Right lobe of liver (tissue), 6 donors: ENCODE results near the gene TMEM201. TPM values are rescaled to one million over a fixed set of nuclear protein-coding genes. Genes with fewer than 3 reads are reported as not detected.

Experiments used
- ATAC-seq, 4 donors: fragments of 200-7000 bp; cut with Tn5 transposase; one replicate each; pipeline ENCODE4 v1.9.1; 2020; ENCODE audit warnings: mild to moderate bottlenecking in 4 of 4, moderate library complexity in 4 of 4
- DNase-seq, 3 donors: peaks; one replicate each; pipeline ENCODE4 v3.0.0-alpha.2; 2020
- H3K27ac ChIP-seq, 3 donors: fragments of 200-600 bp; one replicate each; pipeline ENCODE4 v1.8.0; 2022
- H3K27me3 ChIP-seq, 2 donors: fragments of 200-600 bp; one replicate each; pipeline ENCODE4 v1.8.0; 2022
- H3K36me3 ChIP-seq, 4 donors: fragments of 200-600 bp; sonication (generic) in 1 of 4; one replicate each; pipeline versions ENCODE4 v1.5.1 to v1.8.0; 2017 to 2022; ENCODE audit warnings: control low read depth in 1 of 4
- H3K4me1 ChIP-seq, 4 donors: fragments of 200-600 bp; sonication (generic) in 1 of 4; one replicate each; pipeline versions ENCODE4 v1.5.1 to v1.8.0; 2017 to 2022; ENCODE audit warnings: control low read depth in 1 of 4
- H3K4me3 ChIP-seq, 3 donors: fragments of 200-600 bp; one replicate each; pipeline ENCODE4 v1.8.0; 2022
- H3K9me3 ChIP-seq, 4 donors: fragments of 200-600 bp; sonication (generic) in 1 of 4; one replicate each; pipeline versions ENCODE4 v1.5.1 to v1.8.0; 2017 to 2022; ENCODE audit warnings: control low read depth in 1 of 4
- CTCF ChIP-seq, 4 donors: fragments of 200-600 bp in 3 of 4; fragments of 450-650 bp in 1 of 4; IDR thresholded peaks; one replicate each; pipeline versions ENCODE4 v1.5.1 to v1.8.0; 2016 to 2022; ENCODE audit warnings: antibody characterized with exemption in 4 of 4, mild to moderate bottlenecking in 2 of 4
- POLR2A ChIP-seq: fragments of 450-650 bp; IDR thresholded peaks from one replicate; pipeline ENCODE4 v1.6.1; 2017; ENCODE audit warnings: antibody characterized with exemption, mild to moderate bottlenecking
- WGBS: methylation state at CpG from one replicate; pipeline ENCODE4 v1.1.6; 2018; ENCODE audit warnings: low coverage, low lambda C conversion rate; ENCODE audit not compliant: insufficient coverage; ENCODE audit errors: missing lambda C conversion rate; 5-methylcytosine and 5-hydroxymethylcytosine counted together
- intact Hi-C, 2 donors: fragments of 100-400 bp; cut with DNase I; formaldehyde crosslinking; loops; one replicate each; pipeline versions ENCODE4 v1.11.2 to v1.14.1; 2022
- total RNA-seq, 6 experiments: library from RNA; depleted of rRNA in 2 of 6; stranded (reverse); fragments of >200 nt in 2 of 6; fragmentation: NEBNext Ultra II Directional in 3 of 6; extraction: Animal tissue kit (Norgen Biotek cat#: 25700) in 3 of 6; gene quantifications; one replicate each; pipeline versions ENCODE4 v1.1.0 to v1.2.4, GENCODE V29; 2016 to 2023
- donor health status: DM: no; HTN: yes; CAD: no.
- donor health status: DM: no; HTN: no; CAD: no.
- donor health status: DM: no; HTN: no; CAD: no.
- donor health status: DM: no; HTN: yes; CAD: no.
- donor health status: DM: no; HTN: yes; CAD: no.

TMEM201 gene
- total RNA-seq, 6 experiments from 2014 or later: 1.6 to 5.8 (median 3.0) TPM

GRCh38 chr1:9590201-9590600, 1.5 kb downstream of the TMEM201 start:
- TF ChIP-seq CTCF (IDR thresholded peaks at IDR 0.05) (no peak), POLR2A (no peak)
- DNase-seq: no peak
- no peak for ATAC-seq
- H3K36me3 ChIP-seq: no peaks in the 10 kb centered on the region
- no peak overlapping the region for H3K27ac ChIP-seq
- H3K4me3 ChIP-seq: no peak overlapping the region
- peaks cover 0 to 12% (median 4%) of the 10 kb centered on the region in 4 donors for H3K4me1 ChIP-seq
- no peaks in the 10 kb centered on the region for H3K27me3 ChIP-seq
- no CpG with 5 or more reads among the region's 7 CpGs for WGBS
- no peaks in the 10 kb centered on the region for H3K9me3 ChIP-seq
- intact Hi-C loops: no loop called here

- peaks cover 0 to 13% (median 4%) of the 10 kb centered on the region in 4 donors for H3K4me1 ChIP-seq
- intact Hi-C loops: no loop called here
- ATAC-seq (no peak), DNase-seq (no peak)
- H3K9me3 ChIP-seq: no peaks in the 10 kb centered on the region
- 88% methylated on average over 3 of the region's 19 CpGs for WGBS
- H3K27ac ChIP-seq: no peak overlapping the region
- no peak for TF ChIP-seq POLR2A
- TF ChIP-seq CTCF (IDR thresholded peaks at IDR 0.05): no peak
- H3K4me3 ChIP-seq: no peak overlapping the region
- no peaks in the 10 kb centered on the region for H3K36me3 ChIP-seq
- no peaks in the 10 kb centered on the region for H3K27me3 ChIP-seq
Observed at GRCh38 chr1:9590945-9591668, 2.4 kb downstream of the TMEM201 start.

GRCh38 chr1:9591669-9592509, 3.2 kb downstream of the TMEM201 start:
- WGBS: 69% methylated on average over 13 of the region's 22 CpGs
- TF ChIP-seq CTCF (IDR thresholded peaks at IDR 0.05): no peak
- TF ChIP-seq POLR2A: no peak
- ATAC-seq (no peak), DNase-seq (no peak)
- no peaks in the 10 kb centered on the region for H3K9me3 ChIP-seq
- intact Hi-C loops: no loop called here
- H3K27ac ChIP-seq: no peak overlapping the region
- H3K4me3 ChIP-seq: no peak overlapping the region
- H3K4me1 ChIP-seq: peaks cover 0 to 19% (median 4%) of the 10 kb centered on the region in 4 donors
- no peaks in the 10 kb centered on the region for H3K27me3 ChIP-seq
- no peaks in the 10 kb centered on the region for H3K36me3 ChIP-seq

GRCh38 chr1:9592510-9593075, 3.9 kb downstream of the TMEM201 start:
- ATAC-seq (no peak), DNase-seq (no peak)
- intact Hi-C loops: no loop called here
- TF ChIP-seq CTCF (IDR thresholded peaks at IDR 0.05): no peak
- no peak for TF ChIP-seq POLR2A
- no CpG with 5 or more reads among the region's 16 CpGs for WGBS
- Histone ChIP-seq H3K9me3 (no peaks in the 10 kb centered on the region), H3K4me3 (no peak overlapping the region), H3K27me3 (no peaks in the 10 kb centered on the region), H3K36me3 (no peaks in the 10 kb centered on the region), H3K27ac (no peak overlapping the region), H3K4me1 (peaks cover 0 to 19% (median 4%) of the 10 kb centered on the region in 4 donors)
